SIG-M5 treated with dmso at 0.1 percent for 504 hours (cell line): ENCODE data around the gene TCF15.
"Not testable (repeated sequence)": the region's sequence is repeated elsewhere in the genome, so short reads cannot be mapped to it uniquely, and the experiment has no call there.

Experiments
- DNase-seq: peaks from one replicate; lab custom pipeline; 2025; ENCODE audit not compliant: unreplicated experiment; lab: John Stamatoyannopoulos, UW

TCF15 gene

DNA sequence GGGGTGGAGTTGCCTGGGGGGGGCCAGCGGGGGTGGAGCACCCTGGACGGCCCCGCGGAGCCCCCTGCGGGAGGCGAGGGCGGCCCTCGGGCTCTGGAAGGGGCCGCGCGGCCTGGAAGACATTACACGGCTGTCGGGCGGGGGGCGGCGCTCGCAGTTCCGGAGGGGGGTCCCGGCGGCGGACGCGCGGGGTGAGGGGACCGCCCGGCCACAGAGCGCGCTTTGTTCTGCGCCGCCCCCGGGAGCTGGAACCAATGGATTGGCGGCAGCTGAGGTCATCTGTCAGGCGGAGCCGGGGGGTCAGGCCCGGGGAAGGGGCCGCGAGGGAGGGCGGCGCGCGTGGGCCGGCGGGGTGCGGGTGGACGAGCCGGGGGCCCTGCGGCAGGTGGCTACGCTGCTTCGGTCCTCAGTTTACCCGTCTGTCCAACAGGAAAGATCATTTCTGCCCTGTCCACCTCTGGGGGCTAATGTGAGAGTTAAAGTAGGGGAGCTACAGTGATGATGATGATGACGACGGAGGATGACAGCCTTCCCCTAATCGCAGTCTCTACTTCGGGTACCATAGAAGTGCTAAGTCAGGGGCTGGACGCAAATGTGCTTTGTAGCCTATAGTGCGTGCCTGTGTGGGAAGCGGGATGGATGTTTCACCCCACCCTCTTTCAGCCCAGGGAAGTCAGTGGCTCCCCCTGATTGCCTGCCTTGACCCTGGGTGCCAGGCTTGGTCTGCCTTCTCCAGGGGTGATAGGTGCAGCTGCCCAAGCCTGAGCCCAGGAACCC lies 32.5 kb upstream of the TCF15 start:
- no peak for DNase-seq

DNA sequence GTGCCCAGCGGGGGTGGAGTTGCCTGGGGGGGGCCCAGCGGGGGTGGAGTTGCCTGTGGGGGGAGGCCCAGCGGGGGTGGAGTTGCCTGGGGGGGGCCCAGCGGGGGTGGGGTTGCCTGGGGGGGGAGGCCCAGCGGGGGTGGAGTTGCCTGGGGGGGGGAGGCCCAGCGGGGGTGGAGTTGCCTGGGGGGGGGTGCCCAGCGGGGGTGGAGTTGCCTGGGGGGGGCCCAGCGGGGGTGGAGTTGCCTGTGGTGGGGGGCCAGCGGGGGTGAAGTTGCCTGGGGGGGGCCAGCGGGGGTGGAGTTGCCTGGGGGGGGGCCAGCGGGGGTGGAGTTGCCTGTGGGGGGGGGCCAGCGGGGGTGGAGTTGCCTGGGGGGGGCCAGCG lies 31.9 kb upstream of the TCF15 start:
- DNase-seq = not testable (repeated sequence)

DNA sequence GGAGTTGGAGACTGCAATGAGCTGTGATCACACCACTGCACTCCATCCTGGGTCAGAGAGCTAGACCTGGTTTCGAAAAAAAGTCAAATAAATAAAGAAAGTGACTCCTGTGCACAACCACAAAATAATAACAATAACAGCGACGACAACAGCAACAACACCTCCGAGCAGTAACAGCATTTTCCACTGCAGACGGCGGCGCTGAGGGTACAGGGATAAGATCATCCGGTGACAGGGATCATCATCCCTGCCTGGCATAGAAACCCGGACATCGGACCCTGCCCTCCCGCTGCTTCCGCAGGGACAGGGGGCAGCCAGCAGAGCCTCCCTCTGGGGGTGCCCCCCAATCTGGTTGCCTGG lies 31.4 kb upstream of the TCF15 start:
- no peak for DNase-seq

DNA sequence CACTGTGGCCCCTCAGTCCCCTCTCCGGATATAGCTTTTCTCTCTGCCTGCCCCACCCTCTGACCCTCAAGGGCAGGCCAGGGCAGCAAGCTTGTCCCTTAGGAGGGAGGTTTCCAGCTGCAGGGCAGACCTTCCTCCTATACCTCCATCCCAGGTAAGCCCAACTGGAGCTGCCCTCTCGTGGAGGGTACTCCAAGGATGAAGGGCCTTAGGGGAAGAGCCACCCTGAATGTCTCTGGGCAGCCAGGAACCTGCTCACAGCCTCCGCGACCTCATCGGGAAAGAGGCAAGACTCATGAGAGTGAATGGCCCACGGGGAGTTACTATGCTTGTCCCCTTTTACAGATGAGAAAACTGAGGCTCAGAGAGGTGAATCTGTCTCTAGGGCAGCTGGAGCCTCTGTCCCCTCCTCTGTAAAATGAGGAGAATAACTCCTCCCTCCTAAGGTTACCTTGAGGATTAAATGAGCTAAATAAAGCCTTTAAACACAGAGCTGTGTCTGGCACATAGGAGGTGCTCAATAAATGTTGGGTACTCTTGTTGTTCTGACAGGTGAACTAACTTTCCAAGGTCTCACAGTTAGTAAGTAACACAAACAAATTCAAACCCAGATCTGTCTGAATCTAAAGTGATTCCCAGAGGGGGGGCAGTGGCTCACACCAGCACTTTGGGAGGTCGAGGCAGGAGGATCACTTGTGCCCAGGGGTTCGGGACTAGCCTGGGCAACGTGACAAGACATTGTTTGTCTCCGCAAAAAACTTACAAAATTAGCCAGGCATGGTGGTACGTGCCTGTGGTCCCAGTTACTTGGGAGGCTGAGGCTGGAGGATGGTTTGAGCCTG lies 30.8 kb upstream of the TCF15 start:
- DNase-seq = no peak

DNA sequence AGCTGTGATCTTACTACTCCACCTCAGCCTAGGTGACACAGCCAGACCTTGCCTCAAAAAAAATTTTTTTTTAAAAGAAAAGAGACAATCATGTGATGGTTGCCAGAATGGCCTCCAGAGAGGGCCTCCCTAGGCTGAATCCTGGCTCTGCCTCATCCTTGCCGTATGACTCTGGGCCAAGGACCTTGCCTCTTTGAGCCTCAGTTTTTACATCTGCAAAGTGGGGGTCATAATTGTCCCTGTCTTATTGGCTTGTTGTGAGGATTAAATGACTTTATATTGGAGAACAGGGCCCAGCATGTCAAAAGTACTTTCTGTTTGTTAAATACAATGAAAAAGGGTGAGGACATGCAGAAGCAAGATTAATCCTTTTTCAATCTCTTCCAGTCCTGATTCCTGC lies 28.5 kb upstream of the TCF15 start:
- no peak for DNase-seq

DNA sequence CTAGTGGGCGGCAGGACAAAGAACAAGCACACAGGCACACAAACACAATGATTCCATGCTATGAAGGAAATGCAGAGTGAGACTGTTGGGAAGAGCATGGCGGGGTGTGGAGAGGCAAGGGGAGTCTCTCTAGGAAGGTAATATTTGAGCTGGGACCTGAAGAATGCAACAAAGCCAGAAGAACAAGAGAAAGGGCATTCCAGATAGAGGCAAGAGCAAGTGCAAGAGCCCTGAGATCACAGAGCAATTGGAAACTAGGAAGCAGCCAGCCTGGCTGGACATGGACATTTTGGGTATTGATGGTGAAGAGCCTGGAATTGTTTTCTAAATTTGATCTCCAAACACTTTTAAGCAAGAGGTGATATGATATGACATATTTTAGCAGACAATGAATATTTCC lies 27.4 kb upstream of the TCF15 start:
- no peak for DNase-seq

DNA sequence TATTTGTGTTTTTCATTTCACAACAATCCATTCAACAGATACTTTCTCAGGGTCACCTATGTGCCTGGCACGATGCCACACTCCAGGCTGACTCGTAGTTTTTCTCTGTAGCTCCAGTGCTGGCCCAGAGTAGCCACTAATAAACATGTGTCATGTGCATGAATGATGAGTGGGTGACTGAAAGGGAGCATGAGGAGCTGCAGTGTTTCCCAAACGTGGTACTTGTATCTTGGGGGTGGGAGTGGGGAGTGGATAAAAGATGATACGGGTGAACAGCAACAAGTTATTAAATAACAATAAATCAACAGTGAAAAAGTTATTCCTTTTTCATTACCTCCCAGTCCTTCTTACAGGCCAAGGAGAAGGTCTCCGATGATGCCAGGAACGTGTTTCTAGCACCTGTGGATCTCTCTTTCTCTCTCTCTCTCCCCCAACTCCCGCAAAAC lies 25.8 kb upstream of the TCF15 start:
- no peak for DNase-seq

DNA sequence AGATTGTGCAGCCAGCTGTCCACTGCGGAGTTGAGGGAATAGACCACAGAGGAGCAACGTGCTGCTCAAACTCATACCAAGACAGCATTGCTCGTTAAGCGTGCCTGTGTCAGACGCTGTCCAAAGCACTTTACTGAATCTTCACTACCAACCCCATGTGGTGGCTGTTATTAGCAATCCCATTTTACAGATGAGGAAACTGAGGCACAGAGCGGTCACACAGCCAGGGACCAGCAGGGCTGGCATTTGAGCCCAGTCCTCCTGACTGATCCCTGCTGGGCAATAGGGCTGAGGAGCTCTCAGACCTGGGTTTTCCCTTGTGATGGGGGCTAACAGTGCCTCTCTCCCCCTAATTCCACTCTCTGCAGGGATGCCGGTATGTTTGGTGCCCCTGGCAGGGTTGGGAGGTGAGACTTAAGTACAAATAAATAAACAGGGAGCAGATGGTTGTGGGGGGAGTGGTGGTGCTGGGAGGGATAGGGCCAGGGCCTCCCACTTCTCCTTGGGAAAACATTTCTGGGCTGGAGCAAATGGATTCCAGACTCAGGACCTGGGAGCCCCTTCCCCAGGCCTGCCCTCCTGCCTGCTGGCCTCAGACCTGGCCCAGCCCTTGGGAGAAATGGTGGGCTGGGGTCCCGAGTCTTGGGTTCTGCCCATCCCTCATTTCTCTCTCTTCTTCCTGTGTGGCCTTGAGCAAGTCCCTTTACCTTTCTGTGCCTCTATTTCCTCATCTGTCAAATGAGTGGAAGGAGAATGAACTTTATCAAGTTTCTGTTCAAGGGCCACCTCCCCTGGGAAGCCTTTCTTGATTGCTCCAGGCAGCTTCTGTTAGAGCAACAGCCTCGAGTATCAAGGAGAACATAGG lies 25.2 kb upstream of the TCF15 start:
- no peak for DNase-seq

DNA sequence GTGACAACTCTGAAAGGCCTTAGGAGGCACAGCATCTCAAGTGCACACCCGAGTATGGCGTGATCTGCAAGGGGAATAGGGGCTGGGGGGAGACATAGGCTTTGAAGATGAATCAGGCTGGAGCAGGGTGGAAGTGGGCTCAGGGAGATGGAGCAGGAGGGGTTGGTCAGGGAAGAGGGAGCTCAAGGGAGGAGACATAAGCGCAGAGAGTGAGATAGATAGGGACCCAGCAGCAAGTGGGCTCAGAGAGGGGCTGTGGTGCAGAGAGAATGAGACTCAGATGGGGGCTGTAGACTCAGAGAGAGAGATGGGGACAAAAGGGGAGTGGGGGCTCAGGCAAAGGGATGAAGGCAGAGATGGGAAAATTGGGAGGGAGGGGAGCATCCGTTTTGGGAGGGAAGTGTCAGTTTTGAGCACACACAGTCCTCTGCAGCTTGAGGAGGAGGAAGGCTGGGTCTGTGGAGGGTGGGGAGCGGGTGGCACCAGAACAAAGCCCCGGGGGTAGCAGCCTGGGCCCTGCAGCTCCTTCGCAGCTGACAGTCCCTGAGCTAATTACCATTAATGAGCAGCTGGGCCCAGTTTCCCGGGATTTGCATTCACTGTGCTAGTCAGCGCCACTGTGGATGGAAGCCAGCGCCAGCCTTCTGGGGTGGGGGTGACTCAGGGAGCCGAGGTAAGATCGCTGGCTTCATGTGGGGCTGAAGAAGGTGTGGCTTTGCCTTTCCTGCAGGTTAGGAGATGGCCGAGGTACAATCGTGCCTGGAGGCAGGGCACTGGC lies 24.2 kb upstream of the TCF15 start:
- no peak for DNase-seq

DNA sequence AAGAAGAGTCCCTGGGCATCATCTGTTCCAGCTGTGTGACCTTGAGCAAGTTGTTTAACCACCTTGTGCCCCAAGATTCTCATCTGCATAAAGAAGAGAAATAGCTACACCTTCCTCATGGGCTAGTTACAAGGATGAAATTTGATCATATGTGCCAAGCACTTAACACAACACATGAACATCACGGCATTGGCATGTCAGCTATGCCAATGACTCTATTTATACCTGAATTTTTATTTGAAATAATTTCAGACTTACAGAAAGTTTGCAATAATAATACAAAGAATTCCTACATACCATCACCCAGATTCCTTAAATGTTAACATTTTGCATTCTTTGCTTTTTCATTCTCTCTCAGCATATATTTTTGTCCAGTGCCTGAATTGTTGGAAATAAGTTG lies 21.0 kb upstream of the TCF15 start:
- DNase-seq = no peak

DNA sequence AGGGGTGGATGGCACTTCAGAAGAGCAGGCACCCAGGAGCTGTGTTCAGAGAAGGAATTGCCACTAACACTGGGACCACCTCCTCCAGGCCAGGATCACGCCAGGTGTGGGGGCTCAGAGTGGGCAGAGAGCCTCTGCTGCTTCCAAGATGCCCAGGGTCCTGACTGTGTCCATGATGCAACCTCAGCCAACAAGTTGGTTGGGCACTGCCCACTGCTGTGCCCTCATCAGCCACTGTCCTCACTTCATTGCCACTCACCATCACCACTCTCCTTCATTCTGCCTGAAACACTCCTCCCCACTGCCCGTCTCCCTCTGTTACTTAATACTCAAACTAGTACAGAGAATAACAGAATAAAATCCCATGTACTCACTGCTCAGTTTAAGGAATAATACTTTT lies 16.5 kb upstream of the TCF15 start:
- no peak for DNase-seq

DNA sequence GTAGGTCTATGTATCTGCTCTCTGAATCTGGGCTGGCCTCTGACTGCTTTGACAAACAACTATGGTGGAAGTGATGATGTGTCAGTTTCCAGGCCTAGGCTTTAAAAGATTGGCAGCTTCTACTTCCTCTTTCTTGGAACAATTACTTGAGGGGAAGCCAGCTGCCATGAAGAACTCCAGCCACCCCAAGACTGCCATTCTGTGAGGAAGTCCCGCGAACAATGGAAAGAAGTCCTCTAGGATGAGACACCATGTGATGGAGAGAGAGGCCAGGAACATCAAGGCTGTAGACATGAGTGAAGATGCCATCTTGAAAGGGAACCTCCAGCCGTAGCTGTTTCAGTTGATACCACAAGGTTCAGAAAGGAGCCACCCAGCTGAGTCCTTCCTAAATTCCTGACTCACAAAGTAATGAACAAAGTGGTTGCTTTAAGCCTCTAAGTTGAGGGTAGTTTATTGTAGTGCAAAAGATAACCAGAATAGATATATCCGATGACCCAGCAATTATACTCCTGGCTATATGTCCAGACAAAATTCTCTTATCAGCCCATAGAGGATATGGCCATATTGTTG lies 15.3 kb upstream of the TCF15 start:
- peak; percentile 72 for DNase-seq

DNA sequence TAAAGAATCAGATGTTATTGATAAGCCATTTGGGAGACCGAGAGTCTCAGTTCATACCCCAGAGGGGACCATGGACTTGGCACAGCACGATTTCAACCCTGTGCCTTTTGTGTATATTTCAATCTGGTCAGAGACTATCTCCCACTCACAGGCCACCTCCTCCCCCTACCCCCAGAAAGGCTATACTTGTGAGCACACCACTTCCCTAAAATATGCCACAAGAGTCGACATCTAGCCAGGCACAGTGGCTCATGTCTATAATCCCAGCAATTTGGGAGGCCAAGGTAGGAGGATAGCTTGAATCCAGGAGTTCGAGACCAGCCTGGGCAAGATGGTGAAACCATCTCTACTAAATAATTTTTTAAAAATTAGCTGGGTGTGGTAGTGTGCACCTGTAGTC lies 13.6 kb upstream of the TCF15 start:
- no peak for DNase-seq

DNA sequence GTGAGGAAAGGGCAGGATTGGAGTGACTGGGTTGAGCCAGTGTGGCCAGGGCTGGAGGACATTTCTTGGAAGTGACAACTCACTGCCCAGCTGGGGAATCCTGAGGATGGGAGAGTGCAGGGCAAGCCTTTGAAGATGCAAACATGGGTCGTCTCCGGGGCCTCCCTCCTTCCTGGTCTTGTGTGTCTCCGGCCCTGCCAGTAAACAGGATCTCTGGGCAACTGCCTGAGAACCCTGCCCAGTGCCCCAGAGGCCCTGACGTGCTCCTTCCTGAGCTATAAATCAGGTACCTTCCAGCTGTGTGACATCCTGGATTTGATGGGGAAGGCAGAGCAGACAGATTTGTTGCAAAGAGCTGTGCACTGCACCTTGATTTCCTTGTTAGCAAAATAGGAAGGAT lies 12.9 kb upstream of the TCF15 start:
- DNase-seq = no peak

DNA sequence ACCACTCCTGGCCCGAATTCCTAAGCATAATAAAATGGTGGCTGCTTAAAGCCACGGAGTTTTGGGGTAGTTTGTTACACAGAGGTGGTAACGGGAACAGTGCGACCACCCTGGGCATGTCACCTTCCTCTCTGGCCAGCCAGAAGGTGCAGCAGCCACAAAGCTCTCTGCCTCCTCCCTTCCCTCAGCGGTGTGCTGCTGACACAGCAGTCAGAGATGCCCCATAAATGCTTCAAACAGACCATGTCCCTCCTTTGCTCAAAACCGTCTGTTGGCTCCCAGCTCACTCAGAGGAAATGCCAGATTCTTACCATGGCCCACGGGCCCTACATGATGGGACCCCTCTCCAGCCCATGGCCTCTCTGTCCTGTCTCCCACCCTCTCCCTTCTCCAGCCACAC lies 12.1 kb upstream of the TCF15 start:
- no peak for DNase-seq

DNA sequence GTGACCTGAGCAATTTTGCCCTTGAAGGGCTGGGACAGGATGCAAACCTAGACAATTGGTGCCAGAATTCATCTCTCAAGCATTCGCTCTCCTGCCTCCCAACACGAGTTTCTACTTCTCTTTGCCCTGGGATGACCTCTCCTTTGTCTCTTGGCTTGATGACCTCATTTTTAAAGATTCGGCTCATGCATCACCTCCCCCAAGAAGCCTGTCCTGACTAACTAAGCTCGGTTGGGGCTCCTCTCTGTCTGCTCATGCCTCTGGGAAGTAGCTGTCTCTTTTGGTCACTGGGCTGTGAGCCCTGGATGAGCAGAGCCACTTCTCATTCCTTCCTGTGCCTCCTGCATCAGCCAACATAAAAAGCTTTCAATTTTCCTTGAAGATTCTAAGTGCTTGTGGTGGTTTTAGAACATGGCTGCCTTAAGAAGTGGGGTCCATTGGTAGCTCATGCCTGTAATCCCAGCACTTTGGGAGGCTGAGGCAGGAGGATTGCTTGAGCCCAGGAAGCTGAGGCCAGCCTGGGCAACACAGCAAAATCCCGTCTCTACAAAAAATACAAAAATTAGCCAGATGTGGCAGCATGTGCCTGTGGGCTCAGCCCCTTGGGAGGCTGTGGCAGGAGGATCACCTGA lies 11.1 kb upstream of the TCF15 start:
- DNase-seq = peak; percentile 22

DNA sequence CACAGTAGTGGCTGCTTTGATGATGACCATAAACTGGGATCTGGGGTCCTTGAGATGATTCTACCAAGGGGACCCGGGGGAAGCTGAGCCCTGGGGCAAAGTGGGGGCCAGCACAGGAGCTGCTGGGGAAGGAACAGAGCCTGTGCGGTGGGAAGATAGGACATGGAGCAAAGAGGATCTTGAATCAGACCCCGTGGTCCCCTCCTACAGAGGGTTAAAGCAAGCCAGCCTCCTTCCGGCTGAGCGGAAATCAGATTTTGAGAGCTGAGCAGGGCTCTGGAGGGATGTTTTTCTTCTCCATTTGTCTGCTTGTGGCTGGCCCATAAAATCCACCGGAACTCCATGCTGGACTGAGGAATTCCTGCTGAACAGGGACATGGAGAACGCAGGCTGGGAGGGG lies 10.1 kb upstream of the TCF15 start:
- no peak for DNase-seq

DNA sequence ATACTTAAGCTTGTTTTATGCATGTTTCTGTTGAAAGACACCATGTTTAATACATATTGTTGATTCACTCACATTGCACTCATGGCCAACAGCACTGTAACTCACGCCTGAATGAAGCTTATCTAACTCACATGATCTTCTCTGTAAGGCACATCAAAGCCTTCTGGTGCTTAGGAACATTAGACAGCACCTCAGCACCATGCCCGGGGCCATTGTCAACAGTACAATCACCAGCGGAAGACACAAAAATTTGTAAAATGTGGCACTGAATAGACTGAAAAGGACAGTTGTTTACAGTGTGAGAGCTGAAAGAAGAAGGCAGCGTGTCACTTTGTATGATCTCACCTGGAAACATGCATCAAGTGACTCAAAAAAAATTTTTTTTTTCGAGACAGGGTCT lies 8.9 kb upstream of the TCF15 start:
- DNase-seq = no peak

DNA sequence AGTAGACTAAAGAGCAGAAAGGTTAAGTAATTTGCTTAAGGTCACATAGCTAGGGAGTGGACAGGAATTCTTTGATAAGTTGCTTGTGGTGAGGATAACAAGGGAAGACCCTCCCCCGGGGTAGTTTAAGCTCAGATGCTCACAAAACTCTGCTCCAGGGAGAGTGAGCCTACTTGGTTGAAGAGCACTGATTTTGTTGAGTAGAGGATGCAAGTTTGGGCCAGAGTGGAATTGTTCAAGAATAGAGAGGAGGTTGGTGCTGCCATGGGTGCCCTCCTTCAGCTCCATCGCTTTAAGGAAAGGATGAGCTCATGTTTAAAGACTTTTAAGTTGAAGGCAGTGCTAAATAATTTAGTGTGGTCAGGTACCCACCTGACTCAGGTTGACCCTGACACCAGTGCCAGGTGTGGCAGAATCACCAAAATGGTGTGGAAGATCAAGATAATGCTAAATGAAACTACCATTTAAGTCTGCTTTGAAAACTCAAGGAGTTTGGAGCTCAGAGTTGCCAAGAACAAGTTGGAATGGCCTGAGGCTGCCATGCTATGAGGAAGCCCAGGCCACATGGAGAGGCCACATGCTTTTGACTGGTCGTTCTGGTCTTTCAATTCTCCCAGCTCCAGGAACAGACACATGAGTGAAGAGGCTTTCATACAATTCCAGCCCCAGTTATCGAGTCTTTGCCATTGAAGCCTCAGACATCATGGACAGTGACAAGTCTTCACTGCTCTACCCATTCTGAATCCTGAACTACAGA lies 8.0 kb upstream of the TCF15 start:
- no peak for DNase-seq
